HepG2 (cell line): ENCODE data around the gene MLANA. TPM values are rescaled to one million over a fixed set of nuclear protein-coding genes. Genes with fewer than 3 reads are reported as not detected.

Experiments
- AKAP8 ChIP-seq: sonication (generic); formaldehyde crosslinking; IDR thresholded peaks from 2 replicates; pipeline ENCODE4 v1.5.1; 2020; ENCODE audit warnings: mild to moderate bottlenecking, missing genetic modification reagents
- BATF2 ChIP-seq: sonication (generic); formaldehyde crosslinking; IDR thresholded peaks from 2 replicates; pipeline ENCODE4 v1.8.0; 2022; ENCODE audit warnings: mild to moderate bottlenecking, missing genetic modification reagents, moderate library complexity
- CBFB ChIP-seq: sonication (generic); formaldehyde crosslinking; IDR thresholded peaks from 2 replicates; pipeline ENCODE4 v1.4.0; 2020; ENCODE audit warnings: missing genetic modification reagents
- EZH2 ChIP-seq: conservative IDR thresholded peaks from 2 replicates; pipeline ENCODE4 v1.6.1; 2012; ENCODE audit warnings: mild to moderate bottlenecking, low read depth, low read length, moderate library complexity
- GFI1 ChIP-seq: sonication (generic); formaldehyde crosslinking; IDR thresholded peaks from 2 replicates; pipeline ENCODE4 v1.5.0; 2020; ENCODE audit warnings: missing genetic modification reagents, mild to moderate bottlenecking, borderline replicate concordance
- ISX ChIP-seq: sonication (generic); formaldehyde crosslinking; conservative IDR thresholded peaks from 2 replicates; pipeline ENCODE4 v1.5.0; 2020; ENCODE audit warnings: missing genetic modification reagents
- ONECUT2 ChIP-seq: sonication (generic); formaldehyde crosslinking; IDR thresholded peaks from 2 replicates; pipeline ENCODE4 v1.4.0; 2020; ENCODE audit warnings: missing genetic modification reagents
- PAWR ChIP-seq: sonication (generic); formaldehyde crosslinking; IDR thresholded peaks from 2 replicates; pipeline ENCODE4 v1.4.0; 2020; ENCODE audit warnings: missing genetic modification reagents, mild to moderate bottlenecking, borderline replicate concordance
- POLR2A ChIP-seq, 2 experiments: IDR thresholded peaks; 2 replicates each; pipeline ENCODE4 v1.6.1; 2011; ENCODE audit warnings: low read depth in 2 of 2, low read length in 2 of 2, mild to moderate bottlenecking in 1 of 2, moderate library complexity in 1 of 2; ENCODE audit not compliant: insufficient read depth in 1 of 2
- RBFOX2 ChIP-seq: fragments of 200-400 bp; formaldehyde crosslinking; IDR thresholded peaks from 2 replicates; pipeline ENCODE4 v1.6.1; 2017; ENCODE audit warnings: low read depth, mild to moderate bottlenecking, low read length
- RORA ChIP-seq: sonication (generic); formaldehyde crosslinking; IDR thresholded peaks from 2 replicates; pipeline ENCODE4 v1.5.0; 2020; ENCODE audit warnings: mild to moderate bottlenecking, missing genetic modification reagents, moderate library complexity
- SSRP1 ChIP-seq: IDR thresholded peaks from 2 replicates; pipeline ENCODE4 v1.6.1; 2016; ENCODE audit warnings: control low read depth
- THAP7 ChIP-seq: sonication (generic); formaldehyde crosslinking; IDR thresholded peaks from 2 replicates; pipeline ENCODE4 v1.8.1; 2023; ENCODE audit warnings: mild to moderate bottlenecking, missing genetic modification reagents
- ZBTB38 ChIP-seq: sonication (generic); formaldehyde crosslinking; IDR thresholded peaks from 2 replicates; pipeline ENCODE4 v1.5.1; 2020; ENCODE audit warnings: mild to moderate bottlenecking, missing genetic modification reagents
- ZMYM2 ChIP-seq: sonication (generic); formaldehyde crosslinking; IDR thresholded peaks from 2 replicates; pipeline ENCODE4 v1.8.0; 2022; ENCODE audit warnings: mild to moderate bottlenecking, missing genetic modification reagents
- ZNF260 ChIP-seq: sonication (generic); formaldehyde crosslinking; IDR thresholded peaks from 2 replicates; pipeline ENCODE4 v1.4.0; 2020; ENCODE audit warnings: missing genetic modification reagents, low read depth, mild to moderate bottlenecking, borderline replicate concordance
- ZNF383 ChIP-seq: sonication (generic); formaldehyde crosslinking; IDR thresholded peaks from 2 replicates; pipeline ENCODE4 v1.4.0; 2020; ENCODE audit warnings: missing genetic modification reagents, mild to moderate bottlenecking, borderline replicate concordance
- ZNF432 ChIP-seq: sonication (generic); formaldehyde crosslinking; IDR thresholded peaks from 2 replicates; pipeline ENCODE4 v1.5.0; 2020; ENCODE audit warnings: missing genetic modification reagents, mild to moderate bottlenecking, borderline replicate concordance
- ZNF615 ChIP-seq: sonication (generic); formaldehyde crosslinking; IDR thresholded peaks from 2 replicates; pipeline ENCODE4 v1.5.0; 2020; ENCODE audit warnings: mild to moderate bottlenecking, missing genetic modification reagents, borderline replicate concordance
- ZNF629 ChIP-seq: sonication (generic); formaldehyde crosslinking; conservative IDR thresholded peaks from 2 replicates; pipeline ENCODE4 v1.5.0; 2020; ENCODE audit warnings: missing genetic modification reagents
- ZZZ3 ChIP-seq: sonication (generic); formaldehyde crosslinking; IDR thresholded peaks from 2 replicates; pipeline ENCODE4 v1.4.0; 2020; ENCODE audit warnings: missing genetic modification reagents, mild to moderate bottlenecking, borderline replicate concordance
- polyA plus RNA-seq, 8 experiments: library from polyadenylated mRNA; depleted of rRNA in 3 of 8; stranded (reverse) in 7 of 8; unstranded in 1 of 8; fragments of >200 nt; fragmentation: Illumina TruSeq in 4 of 8; extraction: Trizol in 4 of 8; gene quantifications; 2 replicates each; pipeline versions ENCODE4 v1.2.1 to v1.2.3, GENCODE V29; 2011 to 2016; ENCODE audit warnings: low read depth in 4 of 8, missing spikeins in 1 of 8, mixed read lengths in 1 of 8; ENCODE audit not compliant: insufficient read depth in 1 of 8
- total RNA-seq, 5 experiments: library from RNA; depleted of rRNA; stranded (reverse); fragments of >200 nt; fragmentation: Illumina TruSeq; extraction: Trizol; gene quantifications; 2 replicates each; pipeline ENCODE4 v1.2.3, GENCODE V29; 2016; ENCODE audit warnings: low read depth in 1 of 5
- TF ChIP-seq, protein P1 (sequence below): sonication (generic); formaldehyde crosslinking; IDR thresholded peaks from 2 replicates; pipeline ENCODE4 v1.5.0; 2020; ENCODE audit warnings: mild to moderate bottlenecking, missing genetic modification reagents, moderate library complexity
- TF ChIP-seq, protein P2 (sequence below): sonication (generic); formaldehyde crosslinking; IDR thresholded peaks from 2 replicates; pipeline ENCODE4 v1.8.1; 2023; ENCODE audit warnings: mild to moderate bottlenecking, missing genetic modification reagents
- TF ChIP-seq, protein P3 (sequence below): sonication (generic); formaldehyde crosslinking; IDR thresholded peaks from 2 replicates; pipeline ENCODE4 v1.5.0; 2020; ENCODE audit warnings: mild to moderate bottlenecking, missing genetic modification reagents

MLANA gene
- total and polyA plus RNA-seq, 2 of the 13 experiments (the other 11 are each of a cell fraction or from before 2014, with no cell fraction given): 0.11 to 0.18 TPM

DNA sequence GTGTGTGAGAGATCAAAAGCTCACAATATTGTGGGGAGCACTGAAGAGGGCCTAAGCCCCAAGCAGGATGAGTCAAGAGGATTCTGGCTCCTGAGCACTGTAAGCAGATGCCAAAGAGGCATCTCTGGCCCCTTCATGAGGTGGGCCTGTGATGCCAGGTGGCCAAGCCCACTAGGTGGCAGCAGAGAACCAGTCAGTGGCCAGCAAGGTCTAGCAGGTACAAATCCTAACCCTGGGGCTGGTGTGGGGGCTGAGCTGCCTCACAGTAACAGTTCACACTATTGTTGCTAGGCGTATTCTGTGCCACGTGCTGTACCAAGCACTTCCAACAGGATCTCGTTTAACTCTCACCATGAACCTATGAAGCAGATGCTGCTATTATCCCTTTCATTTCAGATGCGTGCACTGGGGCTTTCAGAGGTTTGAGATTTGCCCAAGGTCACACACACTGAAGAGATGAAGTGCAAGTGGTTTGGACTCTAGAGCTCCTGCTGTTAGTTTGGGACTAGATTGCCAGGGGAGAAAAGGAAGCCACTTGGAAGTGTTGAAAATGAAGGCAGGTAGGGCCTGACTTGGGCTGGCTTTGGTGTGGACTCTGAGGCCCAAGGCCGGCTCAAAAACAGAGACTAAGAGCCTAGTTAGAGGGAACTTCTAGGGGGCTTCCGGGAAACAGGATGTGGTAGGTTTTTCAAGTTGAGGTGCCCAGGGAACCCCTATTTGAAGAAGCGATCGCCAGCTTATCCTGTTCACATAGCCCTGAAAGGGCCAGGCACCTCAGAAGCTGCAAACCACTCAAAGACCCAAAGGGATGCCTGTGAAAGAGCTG lies 4.4 kb upstream of the MLANA start (continued):
- TF ChIP-seq ZNF383: no peak
- no peak for TF ChIP-seq PAWR
- TF ChIP-seq RBFOX2: no peak
- TF ChIP-seq ZNF260 (CRISPR knock-in tag): no peak
- no peak for TF ChIP-seq ZNF629 (CRISPR knock-in tag)
- TF ChIP-seq, protein P1, sequence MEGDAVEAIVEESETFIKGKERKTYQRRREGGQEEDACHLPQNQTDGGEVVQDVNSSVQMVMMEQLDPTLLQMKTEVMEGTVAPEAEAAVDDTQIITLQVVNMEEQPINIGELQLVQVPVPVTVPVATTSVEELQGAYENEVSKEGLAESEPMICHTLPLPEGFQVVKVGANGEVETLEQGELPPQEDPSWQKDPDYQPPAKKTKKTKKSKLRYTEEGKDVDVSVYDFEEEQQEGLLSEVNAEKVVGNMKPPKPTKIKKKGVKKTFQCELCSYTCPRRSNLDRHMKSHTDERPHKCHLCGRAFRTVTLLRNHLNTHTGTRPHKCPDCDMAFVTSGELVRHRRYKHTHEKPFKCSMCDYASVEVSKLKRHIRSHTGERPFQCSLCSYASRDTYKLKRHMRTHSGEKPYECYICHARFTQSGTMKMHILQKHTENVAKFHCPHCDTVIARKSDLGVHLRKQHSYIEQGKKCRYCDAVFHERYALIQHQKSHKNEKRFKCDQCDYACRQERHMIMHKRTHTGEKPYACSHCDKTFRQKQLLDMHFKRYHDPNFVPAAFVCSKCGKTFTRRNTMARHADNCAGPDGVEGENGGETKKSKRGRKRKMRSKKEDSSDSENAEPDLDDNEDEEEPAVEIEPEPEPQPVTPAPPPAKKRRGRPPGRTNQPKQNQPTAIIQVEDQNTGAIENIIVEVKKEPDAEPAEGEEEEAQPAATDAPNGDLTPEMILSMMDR (CRISPR knock-in tag): peak; percentile 99
- TF ChIP-seq EZH2: no peak
- TF ChIP-seq ONECUT2 (CRISPR knock-in tag): no peak
- no peak for TF ChIP-seq CBFB (CRISPR knock-in tag)
- no peak for TF ChIP-seq ZBTB38 (CRISPR knock-in tag)
- TF ChIP-seq SSRP1 (CRISPR knock-in tag): no peak
- TF ChIP-seq BATF2: no peak
- TF ChIP-seq ISX (CRISPR knock-in tag): no peak
- peak; percentile 21; the same call in 1 of the 2 replicates for TF ChIP-seq AKAP8 (CRISPR knock-in tag)
- TF ChIP-seq POLR2A (IDR thresholded peaks at IDR 0.05; ENCODE audit: insufficient read depth in 1 of 2, low read depth in 2 of 2, low read length in 2 of 2): no peak
- TF ChIP-seq ZZZ3: no peak
- no peak for TF ChIP-seq GFI1 (CRISPR knock-in tag)
- TF ChIP-seq, protein P2, sequence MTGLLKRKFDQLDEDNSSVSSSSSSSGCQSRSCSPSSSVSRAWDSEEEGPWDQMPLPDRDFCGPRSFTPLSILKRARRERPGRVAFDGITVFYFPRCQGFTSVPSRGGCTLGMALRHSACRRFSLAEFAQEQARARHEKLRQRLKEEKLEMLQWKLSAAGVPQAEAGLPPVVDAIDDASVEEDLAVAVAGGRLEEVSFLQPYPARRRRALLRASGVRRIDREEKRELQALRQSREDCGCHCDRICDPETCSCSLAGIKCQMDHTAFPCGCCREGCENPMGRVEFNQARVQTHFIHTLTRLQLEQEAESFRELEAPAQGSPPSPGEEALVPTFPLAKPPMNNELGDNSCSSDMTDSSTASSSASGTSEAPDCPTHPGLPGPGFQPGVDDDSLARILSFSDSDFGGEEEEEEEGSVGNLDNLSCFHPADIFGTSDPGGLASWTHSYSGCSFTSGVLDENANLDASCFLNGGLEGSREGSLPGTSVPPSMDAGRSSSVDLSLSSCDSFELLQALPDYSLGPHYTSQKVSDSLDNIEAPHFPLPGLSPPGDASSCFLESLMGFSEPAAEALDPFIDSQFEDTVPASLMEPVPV (CRISPR knock-in tag): 0 out of 2 replicates have a peak, but pooled peaks have one; percentile 18
- TF ChIP-seq ZNF432: no peak
- TF ChIP-seq ZNF615 (CRISPR knock-in tag): no peak
- TF ChIP-seq, protein P3, sequence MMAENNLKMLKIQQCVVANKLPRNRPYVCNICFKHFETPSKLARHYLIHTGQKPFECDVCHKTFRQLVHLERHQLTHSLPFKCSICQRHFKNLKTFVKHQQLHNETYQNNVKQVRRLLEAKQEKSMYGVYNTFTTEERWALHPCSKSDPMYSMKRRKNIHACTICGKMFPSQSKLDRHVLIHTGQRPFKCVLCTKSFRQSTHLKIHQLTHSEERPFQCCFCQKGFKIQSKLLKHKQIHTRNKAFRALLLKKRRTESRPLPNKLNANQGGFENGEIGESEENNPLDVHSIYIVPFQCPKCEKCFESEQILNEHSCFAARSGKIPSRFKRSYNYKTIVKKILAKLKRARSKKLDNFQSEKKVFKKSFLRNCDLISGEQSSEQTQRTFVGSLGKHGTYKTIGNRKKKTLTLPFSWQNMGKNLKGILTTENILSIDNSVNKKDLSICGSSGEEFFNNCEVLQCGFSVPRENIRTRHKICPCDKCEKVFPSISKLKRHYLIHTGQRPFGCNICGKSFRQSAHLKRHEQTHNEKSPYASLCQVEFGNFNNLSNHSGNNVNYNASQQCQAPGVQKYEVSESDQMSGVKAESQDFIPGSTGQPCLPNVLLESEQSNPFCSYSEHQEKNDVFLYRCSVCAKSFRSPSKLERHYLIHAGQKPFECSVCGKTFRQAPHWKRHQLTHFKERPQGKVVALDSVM (CRISPR knock-in tag): no peak
- TF ChIP-seq ZMYM2 (CRISPR knock-in tag): no peak
- no peak for TF ChIP-seq THAP7
- no peak for TF ChIP-seq RORA (CRISPR knock-in tag)
